Upper lobe of right lung (tissue), 1 donor: Measurements from ENCODE around the gene IDNK. TPM values are rescaled to one million over a fixed set of nuclear protein-coding genes. Genes with fewer than 3 reads are reported as not detected.
"Not testable (repeated sequence)": the region's sequence is repeated elsewhere in the genome, so short reads cannot be mapped to it uniquely, and the experiment has no call there.

ENCODE experiments used
- ATAC-seq: fragments of 200-7000 bp; cut with Tn5 transposase; one replicate; pipeline ENCODE4 v1.9.1; 2020; ENCODE audit warnings: mild to moderate bottlenecking, moderate library complexity
- DNase-seq: peaks from one replicate; pipeline ENCODE4 v3.0.0-alpha.2; 2020
- H3K27ac ChIP-seq: fragments of 200-600 bp; one replicate; pipeline ENCODE4 v1.8.0; 2022
- H3K27me3 ChIP-seq: fragments of 200-600 bp; one replicate; pipeline ENCODE4 v1.8.0; 2022; ENCODE audit warnings: mild to moderate bottlenecking
- H3K36me3 ChIP-seq: fragments of 200-600 bp; one replicate; pipeline ENCODE4 v1.8.0; 2022
- H3K4me1 ChIP-seq: fragments of 200-600 bp; one replicate; pipeline ENCODE4 v1.8.0; 2022
- H3K4me3 ChIP-seq: fragments of 200-600 bp; one replicate; pipeline ENCODE4 v1.8.0; 2022; ENCODE audit warnings: mild to moderate bottlenecking
- H3K9me3 ChIP-seq: fragments of 200-600 bp; one replicate; pipeline ENCODE4 v1.8.0; 2022
- CTCF ChIP-seq: fragments of 200-600 bp; IDR thresholded peaks from one replicate; pipeline ENCODE4 v1.8.0; 2022; ENCODE audit warnings: antibody characterized with exemption
- intact Hi-C: fragments of 100-400 bp; cut with DNase I; formaldehyde crosslinking; loops from one replicate; pipeline ENCODE4 v1.11.0; 2022
- total RNA-seq: library from RNA; stranded (reverse); fragmentation: NEBNext Ultra II Directional; extraction: Animal tissue kit (Norgen Biotek cat#: 25700); gene quantifications from one replicate; pipeline ENCODE4 v1.2.1, GENCODE V29; 2021
- donor health status: DM: no; HTN: yes; CAD: no; lungs with severe emphysema.

IDNK gene
- total RNA-seq, 1 donor from 2014 or later: 6.2 TPM

- ATAC-seq (no peak), DNase-seq (no peak)
- Histone ChIP-seq H3K4me3 (no peak overlapping the region), H3K4me1 (no peaks in the 10 kb centered on the region), H3K27me3 (no peaks in the 10 kb centered on the region), H3K9me3 (no peaks in the 10 kb centered on the region), H3K36me3 (no peaks in the 10 kb centered on the region), H3K27ac (no peak overlapping the region)
- intact Hi-C loops: no loop called here
- no peak for TF ChIP-seq CTCF
Observed at GRCh38 chr9:83588256-83588655, 34.7 kb upstream of the IDNK start.

GRCh38 chr9:83596899-83597504 is 25.9 kb upstream of the IDNK start:
- no peaks in the 10 kb centered on the region for H3K36me3 ChIP-seq
- intact Hi-C loops: no loop called here
- peak; percentile 66 for ATAC-seq
- H3K27me3 ChIP-seq: no peaks in the 10 kb centered on the region
- H3K27ac ChIP-seq: no peak overlapping the region
- no peak for DNase-seq
- no peaks in the 10 kb centered on the region for H3K9me3 ChIP-seq
- H3K4me1 ChIP-seq: no peaks in the 10 kb centered on the region
- no peak overlapping the region for H3K4me3 ChIP-seq
- peak; percentile 63 for TF ChIP-seq CTCF

- intact Hi-C loops: no loop called here
- no peak for TF ChIP-seq CTCF
- Histone ChIP-seq H3K36me3 (no peaks in the 10 kb centered on the region), H3K4me3 (no peak overlapping the region), H3K9me3 (no peaks in the 10 kb centered on the region), H3K27ac (no peak overlapping the region), H3K4me1 (no peaks in the 10 kb centered on the region), H3K27me3 (no peaks in the 10 kb centered on the region)
- ATAC-seq (peak; percentile 76), DNase-seq (no peak)
Observed at GRCh38 chr9:83598487-83598886, 24.5 kb upstream of the IDNK start.

- intact Hi-C loops: no loop called here
- no peaks in the 10 kb centered on the region for H3K9me3 ChIP-seq
- H3K27ac ChIP-seq: no peak overlapping the region
- no peaks in the 10 kb centered on the region for H3K36me3 ChIP-seq
- no peak overlapping the region for H3K4me3 ChIP-seq
- no peaks in the 10 kb centered on the region for H3K27me3 ChIP-seq
- ATAC-seq: no peak
- TF ChIP-seq CTCF: no peak
- DNase-seq: no peak
- no peaks in the 10 kb centered on the region for H3K4me1 ChIP-seq
Observed at GRCh38 chr9:83599071-83599470, 23.9 kb upstream of the IDNK start.

- Histone ChIP-seq H3K4me3 (no peak overlapping the region), H3K9me3 (no peaks in the 10 kb centered on the region), H3K4me1 (no peaks in the 10 kb centered on the region), H3K27ac (no peak overlapping the region), H3K27me3 (no peaks in the 10 kb centered on the region), H3K36me3 (no peaks in the 10 kb centered on the region)
- DNase-seq (no peak), ATAC-seq (no peak)
- TF ChIP-seq CTCF: no peak
- intact Hi-C loops: no loop called here
Observed at GRCh38 chr9:83601463-83601862, 21.5 kb upstream of the IDNK start.

GRCh38 chr9:83607620-83608019 is 15.3 kb upstream of the IDNK start:
- H3K4me3 ChIP-seq, H3K27me3 ChIP-seq, H3K9me3 ChIP-seq, H3K4me1 ChIP-seq, H3K27ac ChIP-seq, intact Hi-C loops, ATAC-seq, DNase-seq, H3K36me3 ChIP-seq: not testable (repeated sequence)

GRCh38 chr9:83613298-83613697 is 9.6 kb upstream of the IDNK start:
- H3K4me1 ChIP-seq, H3K27ac ChIP-seq, H3K4me3 ChIP-seq, H3K36me3 ChIP-seq, DNase-seq, ATAC-seq, H3K27me3 ChIP-seq, H3K9me3 ChIP-seq, intact Hi-C loops: not testable (repeated sequence)
